IPS-18a (cell line): ENCODE results near the gene MVD.

Source experiments
- H3K27ac ChIP-seq: one replicate; pipeline ENCODE4 v1.5.1; 2013; ENCODE audit warnings: low read length
- H3K27me3 ChIP-seq: one replicate; pipeline ENCODE4 v1.6.1; 2013; ENCODE audit warnings: mild to moderate bottlenecking, low read length; ENCODE audit not compliant: control insufficient read depth, insufficient read depth
- H3K36me3 ChIP-seq: one replicate; pipeline ENCODE4 v1.6.1; 2013; ENCODE audit warnings: low read depth, low read length; ENCODE audit not compliant: control insufficient read depth
- H3K4me1 ChIP-seq: one replicate; pipeline ENCODE4 v1.6.1; 2013; ENCODE audit warnings: low read depth, low read length; ENCODE audit not compliant: control insufficient read depth
- H3K4me3 ChIP-seq: one replicate; pipeline ENCODE4 v1.5.1; 2013; ENCODE audit warnings: low read length
- H3K9ac ChIP-seq: one replicate; pipeline ENCODE4 v1.6.1; 2013; ENCODE audit warnings: mild to moderate bottlenecking, low read length, moderate library complexity
- H3K9me3 ChIP-seq: one replicate; pipeline ENCODE4 v1.6.1; 2013; ENCODE audit warnings: low read depth, low read length; ENCODE audit not compliant: control insufficient read depth

Gene MVD

GRCh38 chr16:88695218-88695617, 32.3 kb upstream of the MVD start:
- Histone ChIP-seq H3K4me1 (no peaks in the 10 kb centered on the region), H3K27me3 (no peaks in the 10 kb centered on the region), H3K36me3 (no peaks in the 10 kb centered on the region), H3K9me3 (no peaks in the 10 kb centered on the region), H3K9ac (no peak overlapping the region), H3K27ac (no peak overlapping the region), H3K4me3 (no peak overlapping the region)

GRCh38 chr16:88694221-88695087, 31.6 kb upstream of the MVD start:
- Histone ChIP-seq H3K4me1 (no peaks in the 10 kb centered on the region), H3K4me3 (no peak overlapping the region), H3K27me3 (no peaks in the 10 kb centered on the region), H3K27ac (no peak overlapping the region), H3K36me3 (no peaks in the 10 kb centered on the region), H3K9me3 (no peaks in the 10 kb centered on the region), H3K9ac (no peak overlapping the region)

GRCh38 chr16:88693420-88694177, 30.7 kb upstream of the MVD start:
- Histone ChIP-seq H3K9me3 (no peaks in the 10 kb centered on the region), H3K4me3 (no peak overlapping the region)

GRCh38 chr16:88692861-88693260, 30.0 kb upstream of the MVD start:
- H3K36me3 ChIP-seq = no peaks in the 10 kb centered on the region
- peaks cover 4% of the 10 kb centered on the region for H3K27me3 ChIP-seq
- no peak overlapping the region for H3K27ac ChIP-seq
- H3K4me1 ChIP-seq = no peaks in the 10 kb centered on the region
- H3K4me3 ChIP-seq = no peak overlapping the region
- H3K9ac ChIP-seq = no peak overlapping the region
- H3K9me3 ChIP-seq = no peaks in the 10 kb centered on the region

More at GRCh38 chr16:88693420-88694177, 30.7 kb upstream of the MVD start:
- Histone ChIP-seq H3K27me3 (no peaks in the 10 kb centered on the region), H3K27ac (no peak overlapping the region), H3K9ac (no peak overlapping the region), H3K36me3 (no peaks in the 10 kb centered on the region), H3K4me1 (no peaks in the 10 kb centered on the region)

GRCh38 chr16:88691924-88692560, 29.2 kb upstream of the MVD start:
- H3K9me3 ChIP-seq = no peaks in the 10 kb centered on the region
- H3K4me3 ChIP-seq = no peak overlapping the region
- H3K36me3 ChIP-seq = no peaks in the 10 kb centered on the region
- no peaks in the 10 kb centered on the region for H3K4me1 ChIP-seq
- no peak overlapping the region for H3K9ac ChIP-seq
- H3K27me3 ChIP-seq = peaks cover 12% of the 10 kb centered on the region
- H3K27ac ChIP-seq = no peak overlapping the region

- Histone ChIP-seq H3K9me3 (no peaks in the 10 kb centered on the region), H3K36me3 (no peaks in the 10 kb centered on the region), H3K4me1 (no peaks in the 10 kb centered on the region), H3K27me3 (peaks cover 18% of the 10 kb centered on the region), H3K9ac (no peak overlapping the region), H3K27ac (no peak overlapping the region), H3K4me3 (no peak overlapping the region)
These were observed 28.4 kb upstream of the MVD start for GRCh38 chr16:88691129-88691813.

GRCh38 chr16:88690341-88691128, 27.6 kb upstream of the MVD start:
- Histone ChIP-seq H3K9ac (no peak overlapping the region), H3K27ac (no peak overlapping the region), H3K27me3 (peaks cover 23% of the 10 kb centered on the region), H3K36me3 (no peaks in the 10 kb centered on the region), H3K4me1 (no peaks in the 10 kb centered on the region), H3K9me3 (no peaks in the 10 kb centered on the region), H3K4me3 (no peak overlapping the region)

- no peak overlapping the region for H3K4me3 ChIP-seq
- H3K9ac ChIP-seq = no peak overlapping the region
- H3K27ac ChIP-seq = no peak overlapping the region
These were observed 25.3 kb upstream of the MVD start for GRCh38 chr16:88688013-88688778.

GRCh38 chr16:88687676-88688012, 24.8 kb upstream of the MVD start:
- H3K9me3 ChIP-seq = no peaks in the 10 kb centered on the region
- H3K27me3 ChIP-seq = peaks cover 33% of the 10 kb centered on the region
- no peaks in the 10 kb centered on the region for H3K36me3 ChIP-seq
- no peak overlapping the region for H3K27ac ChIP-seq
- no peak overlapping the region for H3K9ac ChIP-seq
- peaks cover 5% of the 10 kb centered on the region for H3K4me1 ChIP-seq
- no peak overlapping the region for H3K4me3 ChIP-seq

More at GRCh38 chr16:88688013-88688778, 25.3 kb upstream of the MVD start:
- H3K36me3 ChIP-seq = no peaks in the 10 kb centered on the region
- H3K27me3 ChIP-seq = peaks cover 33% of the 10 kb centered on the region
- H3K9me3 ChIP-seq = no peaks in the 10 kb centered on the region
- peaks cover 5% of the 10 kb centered on the region for H3K4me1 ChIP-seq

- Histone ChIP-seq H3K4me3 (no peak overlapping the region), H3K9ac (no peak overlapping the region), H3K4me1 (peaks cover 5% of the 10 kb centered on the region), H3K27me3 (peaks cover 33% of the 10 kb centered on the region), H3K9me3 (no peaks in the 10 kb centered on the region), H3K36me3 (no peaks in the 10 kb centered on the region), H3K27ac (no peak overlapping the region)
These were observed 24.3 kb upstream of the MVD start for GRCh38 chr16:88687254-88687576.
